Smooth muscle cell (in vitro differentiated cells): ENCODE measurements around the gene BANF1. TPM values are rescaled to one million over a fixed set of nuclear protein-coding genes. Genes with fewer than 3 reads are reported as not detected.

Experiments used
- DNase-seq: peaks from one replicate; lab custom pipeline; 2025; ENCODE audit not compliant: unreplicated experiment; lab: John Stamatoyannopoulos, UW
- H2AFZ ChIP-seq: fragments of 200-600 bp; sonication (generic); 2 replicates; pipeline ENCODE4 v1.6.0; 2016; ENCODE audit warnings: antibody characterized with exemption, low read depth, mild to moderate bottlenecking
- H3F3A ChIP-seq: fragments of 200-600 bp; sonication (generic); 2 replicates; pipeline ENCODE4 v1.6.0; 2017; ENCODE audit warnings: antibody characterized with exemption, low read depth
- H3K27ac ChIP-seq: fragments of 200-600 bp; sonication (generic); 2 replicates; pipeline ENCODE4 v1.5.1; 2016; ENCODE audit warnings: low read depth, mild to moderate bottlenecking
- H3K27me3 ChIP-seq: fragments of 200-600 bp; sonication (generic); 2 replicates; pipeline ENCODE4 v1.6.1; 2016; ENCODE audit warnings: low read depth, mild to moderate bottlenecking
- H3K36me3 ChIP-seq: fragments of 200-600 bp; sonication (generic); 2 replicates; pipeline ENCODE4 v1.5.1; 2016; ENCODE audit warnings: low read depth
- H3K4me1 ChIP-seq: fragments of 200-600 bp; sonication (generic); 2 replicates; pipeline ENCODE4 v1.5.1; 2016; ENCODE audit warnings: low read depth
- H3K4me2 ChIP-seq: fragments of 200-600 bp; sonication (generic); 2 replicates; pipeline ENCODE4 v1.6.0; 2016; ENCODE audit warnings: mild to moderate bottlenecking
- H3K4me3 ChIP-seq: fragments of 200-600 bp; sonication (generic); 2 replicates; pipeline ENCODE4 v1.5.1; 2016; ENCODE audit warnings: mild to moderate bottlenecking
- H3K79me2 ChIP-seq: fragments of 200-600 bp; sonication (generic); 2 replicates; pipeline ENCODE4 v1.6.0; 2016; ENCODE audit warnings: low read depth, mild to moderate bottlenecking
- H3K9ac ChIP-seq: fragments of 200-600 bp; sonication (generic); 2 replicates; pipeline ENCODE4 v1.6.0; 2016; ENCODE audit warnings: low read depth
- H3K9me3 ChIP-seq: fragments of 200-600 bp; sonication (generic); replicated peaks from 2 replicates; pipeline ENCODE4 v1.5.1; 2016; ENCODE audit warnings: low read depth
- H4K20me1 ChIP-seq: fragments of 200-600 bp; sonication (generic); 2 replicates; pipeline ENCODE4 v1.6.0; 2016; ENCODE audit warnings: low read depth
- CTCF ChIP-seq: fragments of 200-600 bp; sonication (generic); IDR thresholded peaks from 2 replicates; pipeline ENCODE4 v1.5.1; 2017; ENCODE audit warnings: borderline replicate concordance, mild to moderate bottlenecking, antibody characterized with exemption; ENCODE audit not compliant: insufficient read depth, poor library complexity, severe bottlenecking
- WGBS: methylation state at CpG from one replicate; pipeline ENCODE4 v1.1.7; 2016; ENCODE audit warnings: low lambda C conversion rate; 5-methylcytosine and 5-hydroxymethylcytosine counted together
- polyA plus RNA-seq: library from polyadenylated mRNA; unstranded; fragments of >200 nt; fragmentation: Nextera tagmentation; extraction: Ambion mirVana; gene quantifications from 2 replicates; pipeline ENCODE4 v1.2.1, GENCODE V29; 2016
- total RNA-seq: library from RNA; depleted of rRNA; stranded (reverse); fragments of >200 nt; gene quantifications from 2 replicates; pipeline ENCODE4 v1.2.3, GENCODE V29; 2014

The BANF1 gene
- total and polyA plus RNA-seq, 2 experiments from 2014 or later: 61.7 to 269 TPM

- Histone ChIP-seq H3K9ac (no peak overlapping the region), H4K20me1 (no peaks in the 10 kb centered on the region), H3K79me2 (no peaks in the 10 kb centered on the region), H3K4me1 (no peaks in the 10 kb centered on the region), H2AFZ (no peak overlapping the region), H3F3A (no peaks in the 10 kb centered on the region), H3K27me3 (peaks cover 14% of the 10 kb centered on the region), H3K4me3 (no peak overlapping the region), H3K4me2 (peak overlapping the region; percentile 59), H3K36me3 (no peaks in the 10 kb centered on the region), H3K27ac (peak overlapping the region; percentile 59), H3K9me3 (no peaks in the 10 kb centered on the region)
- DNase-seq: no peak
- WGBS: 88% methylated on average over 6 of the region's 6 CpGs
- no peak for TF ChIP-seq CTCF
These were observed 12.6 kb downstream of the BANF1 start for GRCh38 chr11:66014804-66015453.

GRCh38 chr11:66015454-66015881, 13.2 kb downstream of the BANF1 start:
- Histone ChIP-seq H3F3A (no peaks in the 10 kb centered on the region), H3K27me3 (peaks cover 14% of the 10 kb centered on the region), H3K36me3 (no peaks in the 10 kb centered on the region), H3K79me2 (no peaks in the 10 kb centered on the region), H3K4me2 (peak overlapping the region; percentile 59), H3K27ac (peak overlapping the region; percentile 59), H3K9me3 (no peaks in the 10 kb centered on the region), H3K4me1 (no peaks in the 10 kb centered on the region), H3K9ac (no peak overlapping the region), H3K4me3 (no peak overlapping the region), H4K20me1 (no peaks in the 10 kb centered on the region), H2AFZ (no peak overlapping the region)
- TF ChIP-seq CTCF: no peak
- no peak for DNase-seq
- 38% methylated on average over 7 of the region's 7 CpGs for WGBS

GRCh38 chr11:66015936-66016792, 13.9 kb downstream of the BANF1 start:
- H3K4me3 ChIP-seq: no peak overlapping the region
- peak overlapping the region; percentile 59 for H3K4me2 ChIP-seq
- no peak for DNase-seq
- no peak overlapping the region for H2AFZ ChIP-seq
- H3K27me3 ChIP-seq: peaks cover 14% of the 10 kb centered on the region
- no peaks in the 10 kb centered on the region for H4K20me1 ChIP-seq
- H3K27ac ChIP-seq: peak overlapping the region; percentile 59
- H3K9me3 ChIP-seq: no peaks in the 10 kb centered on the region
- 96% methylated on average over 18 of the region's 18 CpGs for WGBS
- H3K4me1 ChIP-seq: no peaks in the 10 kb centered on the region
- no peaks in the 10 kb centered on the region for H3K36me3 ChIP-seq
- H3F3A ChIP-seq: no peaks in the 10 kb centered on the region
- H3K79me2 ChIP-seq: no peaks in the 10 kb centered on the region
- no peak overlapping the region for H3K9ac ChIP-seq
- no peak for TF ChIP-seq CTCF
